GM21515 (cell line): Measurements from ENCODE around the gene JARID2.
A peak's percentile ranks its signal among the peaks of the same experiment; 100 is the strongest.

Experiments used
- ATAC-seq: cut with Tn5 transposase; IDR thresholded peaks from one replicate; pipeline ENCODE4 v1.9.1; 2021; ENCODE audit not compliant: unreplicated experiment

Gene JARID2

GRCh38 chr6:15245361-15246216, at the start of gene JARID2:
Gene JARID2 (plus strand): TSS chr6:15246069. CDS start chr6:15246540, 471 bp downstream.
- ATAC-seq, result peak; percentile 57

DNA sequence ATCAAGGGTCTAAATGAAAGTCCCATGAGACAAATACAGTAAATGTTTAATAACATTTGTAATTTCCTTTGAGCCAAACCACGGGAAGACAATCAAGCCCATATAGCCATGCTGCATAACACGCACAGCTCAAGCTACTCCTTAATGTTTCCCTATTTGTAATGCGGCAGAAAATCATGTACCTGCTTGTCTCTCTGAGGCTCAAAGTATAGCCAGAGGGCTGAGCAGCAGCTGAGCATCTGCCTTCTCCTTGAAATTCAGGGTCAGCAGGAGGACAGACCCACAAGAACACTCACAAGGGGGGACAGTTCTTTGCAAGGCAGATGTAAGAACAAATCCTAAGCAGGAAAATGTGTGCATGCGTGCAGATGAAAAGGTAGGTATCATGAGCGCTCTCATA, 45.8 kb upstream of the JARID2 start:
- no peak for ATAC-seq

GRCh38 chr6:15205321-15205720, 40.5 kb upstream of the JARID2 start:
- no peak for ATAC-seq

- no peak for ATAC-seq
Measured at GRCh38 chr6:15206887-15207286, 39.0 kb upstream of the JARID2 start.

GRCh38 chr6:15207923-15208322, 37.9 kb upstream of the JARID2 start:
- ATAC-seq, result no peak

- ATAC-seq, result no peak
Measured at GRCh38 chr6:15213838-15214400, 31.9 kb upstream of the JARID2 start.

GRCh38 chr6:15218401-15218800, 27.5 kb upstream of the JARID2 start:
- ATAC-seq, result no peak

- no peak for ATAC-seq
Measured at GRCh38 chr6:15220062-15220461, 25.8 kb upstream of the JARID2 start.

- no peak for ATAC-seq
Measured at GRCh38 chr6:15227827-15228318, 18.0 kb upstream of the JARID2 start.

DNA sequence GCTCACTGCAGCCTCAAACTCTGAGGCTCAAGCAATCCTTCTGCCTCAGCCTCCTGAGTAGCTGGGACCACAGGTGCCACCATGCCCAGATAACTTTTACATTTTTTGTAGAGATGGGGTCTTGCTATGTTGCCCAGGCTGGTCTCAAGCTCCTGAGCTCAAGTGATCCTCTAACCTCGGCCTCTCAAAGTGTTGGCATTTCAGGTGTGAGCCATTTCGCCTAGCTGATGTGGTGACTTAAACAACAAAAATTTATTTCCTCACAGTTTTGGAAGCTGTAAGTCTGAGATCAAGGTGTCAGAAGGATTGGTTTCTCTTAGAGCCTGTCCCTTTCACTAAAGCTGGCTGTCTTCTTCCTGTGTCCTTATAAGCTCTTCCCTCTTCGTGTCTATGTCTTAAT, 15.0 kb upstream of the JARID2 start:
- ATAC-seq, result no peak

DNA sequence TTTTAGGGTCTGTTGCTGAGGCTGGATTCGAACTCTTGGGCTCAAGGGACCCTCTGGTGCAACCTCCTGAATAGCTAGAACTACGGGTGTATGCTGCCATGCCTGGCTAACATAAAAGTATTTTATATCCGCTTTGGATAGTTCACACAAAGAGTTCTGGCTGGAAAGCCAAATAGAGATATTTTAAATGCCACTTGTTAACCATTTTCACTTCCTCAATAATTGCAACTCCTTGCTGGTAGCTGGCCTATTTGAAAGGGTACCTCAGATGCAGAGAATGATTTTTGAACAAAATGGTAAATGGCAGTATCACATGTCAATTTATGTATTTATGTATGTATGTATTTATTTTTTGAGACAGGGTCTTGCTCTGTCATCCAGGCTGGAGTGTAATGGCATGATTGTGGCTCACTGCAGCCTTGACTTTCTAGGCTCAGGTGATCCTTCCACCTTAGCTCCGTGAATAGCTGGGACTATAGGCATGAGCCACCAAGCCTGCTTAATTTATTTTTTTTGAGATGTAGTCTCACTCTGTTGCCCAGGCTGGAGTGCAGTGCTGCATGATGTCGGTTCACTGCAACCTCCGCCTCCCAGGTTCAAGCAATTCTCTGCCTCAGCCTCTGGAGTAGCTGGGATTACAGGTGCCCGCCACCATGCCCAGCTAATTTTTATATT, 12.9 kb upstream of the JARID2 start:
- no peak for ATAC-seq

DNA sequence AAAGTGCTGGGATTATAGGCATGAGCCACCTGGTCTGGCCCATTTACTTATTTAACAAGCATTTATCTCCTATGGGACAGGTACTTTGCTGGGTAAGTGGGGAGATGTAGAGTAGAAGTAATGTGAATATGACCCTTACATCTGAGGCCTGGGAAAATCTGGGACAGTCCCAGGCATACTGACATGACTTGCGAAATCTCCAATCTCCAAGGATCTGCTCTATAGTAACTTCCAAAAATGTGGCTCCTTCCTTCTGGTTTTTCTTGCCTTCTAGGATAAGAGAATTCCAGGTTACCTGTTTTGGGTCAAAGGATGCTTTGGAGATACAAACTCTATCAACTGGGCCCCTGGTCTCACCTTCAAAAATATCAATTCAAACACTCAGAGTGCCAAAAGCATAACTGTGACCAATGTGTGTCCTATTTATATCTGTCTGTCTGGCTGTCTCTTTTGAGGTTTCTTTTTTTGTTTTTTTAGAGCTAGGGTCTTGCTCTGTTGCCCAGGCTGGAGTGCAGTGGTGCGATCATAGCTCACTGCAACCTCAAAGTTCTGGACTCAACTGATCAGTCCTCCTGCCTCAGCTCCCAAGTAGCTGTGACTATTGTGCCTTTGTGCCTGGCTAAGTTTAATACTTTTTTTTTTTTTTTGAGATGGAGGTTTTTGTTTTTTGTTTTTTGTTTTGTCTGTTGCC, 11.7 kb upstream of the JARID2 start:
- ATAC-seq, result no peak

DNA sequence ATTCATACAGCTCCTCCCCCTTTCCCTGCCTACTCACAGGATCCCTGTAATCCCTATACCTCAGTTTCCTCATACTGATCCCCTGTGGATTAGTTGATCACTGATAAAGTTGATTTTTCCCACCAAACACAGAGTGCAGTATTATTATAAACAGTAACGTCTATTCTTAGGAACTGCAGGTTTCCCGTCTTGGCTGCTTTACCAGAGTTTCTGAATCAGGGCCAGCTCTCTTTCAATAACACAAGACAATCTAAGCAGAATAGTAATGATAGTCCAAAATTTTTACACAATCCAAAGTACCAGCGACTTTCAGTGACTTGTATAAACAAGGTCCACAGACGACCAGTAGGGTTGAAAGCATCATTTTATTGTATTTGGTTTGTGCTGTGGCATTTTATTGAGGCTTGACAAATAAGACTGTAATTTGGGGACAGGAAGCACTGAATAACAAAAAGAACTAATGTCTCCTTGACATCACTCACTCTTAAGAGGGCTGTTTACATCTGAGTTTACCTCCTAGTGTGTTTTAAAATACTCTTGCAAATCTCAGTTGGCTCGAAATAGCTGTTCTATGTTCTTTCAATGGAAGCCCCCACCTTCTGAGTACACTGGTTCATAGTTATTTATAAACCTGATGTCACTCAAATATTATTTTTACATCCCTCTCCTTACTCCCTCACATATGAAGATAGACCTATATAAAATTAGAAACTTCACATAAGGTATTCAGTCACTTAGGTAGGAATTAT, 6.1 kb upstream of the JARID2 start:
- no peak for ATAC-seq

- no peak for ATAC-seq
Measured at GRCh38 chr6:15242503-15242902, 3.4 kb upstream of the JARID2 start.

GRCh38 chr6:15242937-15243614, 2.8 kb upstream of the JARID2 start:
- ATAC-seq, result no peak

DNA sequence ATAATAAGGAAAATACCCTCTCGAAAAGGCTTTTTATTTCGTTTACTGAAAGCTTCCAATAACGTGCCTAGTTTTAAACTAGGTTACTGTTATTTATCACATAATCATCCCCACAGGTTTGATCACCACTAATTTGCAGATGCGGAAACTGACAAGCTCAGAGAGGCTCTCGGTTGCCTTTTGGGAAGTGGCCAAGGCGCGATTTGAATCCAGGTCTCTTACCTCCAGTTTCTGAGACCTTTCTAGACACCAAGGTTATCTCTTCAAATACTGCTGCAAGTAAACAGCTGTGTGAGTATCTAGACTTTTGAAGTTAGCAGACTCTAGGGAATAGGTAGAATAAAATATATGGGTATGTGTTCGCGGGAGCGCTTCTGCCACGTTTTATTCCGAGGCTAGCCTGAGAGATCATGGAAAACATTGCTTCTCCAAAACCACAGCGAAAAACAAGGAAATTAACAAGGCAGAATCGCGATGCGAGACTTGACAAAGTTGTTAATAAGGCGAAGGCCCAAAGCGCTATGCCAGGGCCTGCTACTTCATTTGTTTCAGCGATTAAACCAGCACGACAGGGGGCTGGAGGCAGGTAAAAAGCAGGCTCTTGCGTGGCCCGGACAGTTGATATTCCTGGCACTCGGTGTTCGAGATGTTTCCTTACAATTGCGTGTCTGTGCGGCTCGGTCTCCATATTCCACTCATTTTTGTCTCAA, 1.8 kb upstream of the JARID2 start:
- ATAC-seq, result no peak

GRCh38 chr6:15244620-15245360, 1.1 kb upstream of the JARID2 start:
- ATAC-seq, result peak; percentile 24

GRCh38 chr6:15246217-15246665, 372 bp downstream of the JARID2 start:
- no peak for ATAC-seq
